Measurements from ENCODE around the gene PPP1R13L.
"Not testable (repeated sequence)": the region's sequence is repeated elsewhere in the genome, so short reads cannot be mapped to it uniquely, and the experiment has no call there.

The PPP1R13L gene

DNA sequence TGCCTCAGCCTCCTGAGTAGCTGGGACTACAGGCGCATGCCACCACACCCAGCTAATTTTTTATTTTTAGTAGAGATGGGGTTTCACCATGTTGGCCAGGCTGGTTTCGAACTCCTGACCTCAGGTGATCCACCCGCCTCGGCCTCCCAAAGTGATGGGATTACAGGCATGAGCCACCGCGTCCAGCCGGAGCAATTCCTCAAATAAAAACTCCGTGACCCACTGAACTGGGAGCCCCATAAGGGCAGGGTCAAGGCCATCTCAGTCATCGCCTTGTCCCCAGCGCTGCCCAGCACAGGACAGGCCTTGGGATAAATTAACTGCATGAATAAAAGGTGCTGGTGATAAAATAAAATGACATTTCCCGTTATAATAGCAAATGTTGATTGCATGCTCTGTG, 25.0 kb upstream of the PPP1R13L start:
- H3K4me3 ChIP-seq (ENCODE audit: severe bottlenecking); ATAC-seq (ENCODE audit: low read depth); H3K27ac ChIP-seq (ENCODE audit: poor library complexity, severe bottlenecking); DNase-seq (ENCODE audit: low spot score); H3K36me3 ChIP-seq (ENCODE audit: low read depth); H3K9me3 ChIP-seq (ENCODE audit: severe bottlenecking); H3K27me3 ChIP-seq (ENCODE audit: insufficient read depth, poor library complexity, severe bottlenecking): not testable (repeated sequence)
- peaks cover 11% of the 10 kb centered on the region for H3K4me1 ChIP-seq (ENCODE audit: insufficient read depth, poor library complexity, severe bottlenecking)

DNA sequence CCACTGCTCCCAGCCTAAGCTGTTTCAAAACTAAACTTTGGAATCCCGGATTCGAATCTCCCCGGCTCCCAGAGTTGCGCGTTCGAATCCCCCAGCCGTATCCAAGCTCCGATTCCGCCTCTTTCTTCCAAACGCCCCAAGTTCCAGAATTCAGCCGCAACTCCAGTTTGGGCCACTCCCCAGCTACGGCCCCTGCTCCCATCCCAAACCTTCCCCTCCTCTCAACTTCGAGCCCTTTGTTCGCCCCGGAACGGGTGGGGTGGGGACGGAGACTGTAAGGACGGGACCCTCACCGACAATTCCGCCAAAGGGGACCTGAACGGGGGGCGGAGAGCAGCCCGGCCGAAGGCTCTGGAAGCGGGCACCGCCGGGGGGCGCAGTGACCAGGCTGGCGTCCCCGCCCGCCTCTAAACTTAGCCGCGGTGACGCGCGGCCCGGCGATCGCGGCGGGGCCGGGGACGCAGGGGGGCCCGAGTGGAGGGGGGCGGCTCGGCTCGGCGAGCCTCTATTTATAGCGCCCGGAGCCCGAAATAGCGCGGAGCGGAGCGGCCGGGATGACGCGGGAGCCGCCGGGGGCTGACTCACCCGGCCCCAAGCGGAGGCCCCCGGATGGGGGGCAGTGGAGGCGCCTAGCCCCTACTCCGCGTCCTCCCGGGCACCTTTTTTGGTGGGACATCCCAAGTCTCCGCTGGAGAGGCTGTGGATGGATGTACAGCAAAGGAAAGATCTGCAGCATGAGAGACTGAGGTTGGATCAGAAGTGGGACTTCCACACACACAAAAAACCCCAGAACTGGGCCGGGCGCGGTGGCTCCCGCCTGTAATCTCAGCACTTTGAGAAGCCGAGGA, 23.7 kb upstream of the PPP1R13L start:
- DNase-seq (ENCODE audit: low spot score), result no peak
- no peak for ATAC-seq (ENCODE audit: low read depth)
- TF ChIP-seq, protein P1, sequence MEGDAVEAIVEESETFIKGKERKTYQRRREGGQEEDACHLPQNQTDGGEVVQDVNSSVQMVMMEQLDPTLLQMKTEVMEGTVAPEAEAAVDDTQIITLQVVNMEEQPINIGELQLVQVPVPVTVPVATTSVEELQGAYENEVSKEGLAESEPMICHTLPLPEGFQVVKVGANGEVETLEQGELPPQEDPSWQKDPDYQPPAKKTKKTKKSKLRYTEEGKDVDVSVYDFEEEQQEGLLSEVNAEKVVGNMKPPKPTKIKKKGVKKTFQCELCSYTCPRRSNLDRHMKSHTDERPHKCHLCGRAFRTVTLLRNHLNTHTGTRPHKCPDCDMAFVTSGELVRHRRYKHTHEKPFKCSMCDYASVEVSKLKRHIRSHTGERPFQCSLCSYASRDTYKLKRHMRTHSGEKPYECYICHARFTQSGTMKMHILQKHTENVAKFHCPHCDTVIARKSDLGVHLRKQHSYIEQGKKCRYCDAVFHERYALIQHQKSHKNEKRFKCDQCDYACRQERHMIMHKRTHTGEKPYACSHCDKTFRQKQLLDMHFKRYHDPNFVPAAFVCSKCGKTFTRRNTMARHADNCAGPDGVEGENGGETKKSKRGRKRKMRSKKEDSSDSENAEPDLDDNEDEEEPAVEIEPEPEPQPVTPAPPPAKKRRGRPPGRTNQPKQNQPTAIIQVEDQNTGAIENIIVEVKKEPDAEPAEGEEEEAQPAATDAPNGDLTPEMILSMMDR (IDR thresholded peaks at IDR 0.05; ENCODE audit: poor library complexity, severe bottlenecking), result peak; percentile 8
- no peaks in the 10 kb centered on the region for H3K9me3 ChIP-seq (ENCODE audit: severe bottlenecking)
- H3K4me3 ChIP-seq (ENCODE audit: severe bottlenecking), result peak overlapping the region; percentile 34
- peak overlapping the region; percentile 100 for H3K27ac ChIP-seq (ENCODE audit: poor library complexity, severe bottlenecking)
- no peaks in the 10 kb centered on the region for H3K36me3 ChIP-seq (ENCODE audit: low read depth)
- peaks cover 11% of the 10 kb centered on the region for H3K4me1 ChIP-seq (ENCODE audit: insufficient read depth, poor library complexity, severe bottlenecking)
- no peaks in the 10 kb centered on the region for H3K27me3 ChIP-seq (ENCODE audit: insufficient read depth, poor library complexity, severe bottlenecking)

DNA sequence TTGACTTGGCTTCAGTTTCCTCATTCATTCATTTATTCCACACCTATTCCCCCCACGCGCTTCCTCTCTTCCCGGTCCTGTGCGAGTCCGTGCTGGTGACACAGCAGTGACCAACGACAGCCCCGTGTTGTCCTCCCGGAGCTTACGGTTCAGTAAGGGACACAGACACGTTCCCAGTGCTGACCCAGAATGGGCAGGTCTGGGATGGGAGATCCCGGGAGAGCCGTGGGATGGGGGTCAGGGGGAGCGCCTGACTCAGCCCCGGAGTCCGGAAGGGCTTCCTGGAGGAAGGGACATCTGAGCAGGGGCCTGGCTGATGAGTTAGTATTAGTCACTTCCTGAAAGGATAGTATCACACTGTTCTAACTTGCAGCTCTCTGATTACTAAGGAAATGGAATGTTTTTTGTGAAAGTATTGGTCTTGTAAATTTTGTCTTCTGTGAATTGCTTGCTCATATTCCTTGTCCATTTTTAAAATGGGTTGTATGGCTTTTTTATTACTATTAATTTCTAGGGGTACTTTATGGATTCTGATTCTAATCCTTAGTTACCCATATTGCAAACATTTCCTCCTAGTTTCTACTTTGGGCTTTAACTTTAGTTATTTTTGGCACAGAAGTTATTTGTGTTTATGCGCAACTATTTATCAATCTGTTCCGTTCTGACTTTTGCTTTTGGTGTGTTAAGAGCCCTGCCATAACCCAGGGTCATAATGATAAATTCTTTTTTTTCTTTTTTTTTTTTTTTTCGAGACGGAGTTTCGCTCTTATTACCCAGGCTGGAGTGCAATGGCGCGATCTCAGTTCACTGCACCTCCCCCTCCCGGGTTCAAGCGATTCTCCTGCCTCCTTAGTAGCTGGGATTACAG, 19.6 kb upstream of the PPP1R13L start:
- Histone ChIP-seq H3K36me3 (ENCODE audit: low read depth) (peaks cover 18% of the 10 kb centered on the region), H3K4me3 (ENCODE audit: severe bottlenecking) (peak overlapping the region; percentile 46), H3K4me1 (ENCODE audit: insufficient read depth, poor library complexity, severe bottlenecking) (peaks cover 17% of the 10 kb centered on the region), H3K27me3 (ENCODE audit: insufficient read depth, poor library complexity, severe bottlenecking) (no peaks in the 10 kb centered on the region), H3K9me3 (ENCODE audit: severe bottlenecking) (no peaks in the 10 kb centered on the region), H3K27ac (ENCODE audit: poor library complexity, severe bottlenecking) (peak overlapping the region; percentile 100)
- DNase-seq (ENCODE audit: low spot score) (peak; percentile 96), ATAC-seq (ENCODE audit: low read depth) (peak; percentile 73)
- TF ChIP-seq, protein P1 (IDR thresholded peaks at IDR 0.05; ENCODE audit: poor library complexity, severe bottlenecking), result no peak

DNA sequence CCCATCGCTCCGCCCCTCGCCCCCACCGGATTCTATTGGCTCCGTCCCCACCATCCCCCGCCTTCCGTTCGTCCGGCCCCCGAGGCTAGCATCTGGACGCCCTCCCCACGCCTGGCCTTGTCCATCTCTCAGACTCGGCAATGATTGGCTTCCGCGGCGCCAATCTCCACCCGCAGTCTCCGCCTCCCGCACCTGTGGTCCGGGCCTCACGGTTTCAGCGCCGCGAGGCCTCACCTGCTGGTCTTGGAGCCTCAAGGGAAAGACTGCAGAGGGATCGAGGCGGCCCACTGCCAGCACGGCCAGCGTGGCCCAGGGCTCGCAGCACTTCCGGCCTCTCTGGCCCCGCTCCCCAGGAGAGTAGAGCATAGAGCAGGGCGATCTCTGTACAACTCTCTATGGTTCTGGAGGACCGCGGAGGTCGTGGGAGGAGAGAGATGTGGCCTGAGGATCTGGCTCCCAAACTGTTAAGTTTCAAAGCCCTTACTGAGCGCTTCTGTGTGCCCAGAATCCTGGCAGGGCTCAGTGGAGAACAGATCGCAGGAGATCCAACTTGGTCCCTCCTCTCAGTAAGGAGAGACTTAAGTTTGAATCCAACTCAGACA, 18.8 kb upstream of the PPP1R13L start, which contains the start of gene ERCC1:
ERCC1 (minus strand) TSS at position 329 of the 602 bp plus-strand sequence. CDS start 543 bp downstream, outside the sequence.
- H3K27me3 ChIP-seq (ENCODE audit: insufficient read depth, poor library complexity, severe bottlenecking), result no peaks in the 10 kb centered on the region
- TF ChIP-seq, protein P1 (IDR thresholded peaks at IDR 0.05; ENCODE audit: poor library complexity, severe bottlenecking), result no peak
- peaks cover 17% of the 10 kb centered on the region for H3K4me1 ChIP-seq (ENCODE audit: insufficient read depth, poor library complexity, severe bottlenecking)
- peak within 1 kb of the TSS; percentile 46 for H3K4me3 ChIP-seq (ENCODE audit: severe bottlenecking)
- H3K27ac ChIP-seq (ENCODE audit: poor library complexity, severe bottlenecking), result peak within 1 kb of the TSS; percentile 100
- ATAC-seq (ENCODE audit: low read depth) (peak; percentile 85), DNase-seq (ENCODE audit: low spot score) (peak; percentile 100)
- peaks cover 25% of the 10 kb centered on the region for H3K36me3 ChIP-seq (ENCODE audit: low read depth)
- H3K9me3 ChIP-seq (ENCODE audit: severe bottlenecking), result no peaks in the 10 kb centered on the region

DNA sequence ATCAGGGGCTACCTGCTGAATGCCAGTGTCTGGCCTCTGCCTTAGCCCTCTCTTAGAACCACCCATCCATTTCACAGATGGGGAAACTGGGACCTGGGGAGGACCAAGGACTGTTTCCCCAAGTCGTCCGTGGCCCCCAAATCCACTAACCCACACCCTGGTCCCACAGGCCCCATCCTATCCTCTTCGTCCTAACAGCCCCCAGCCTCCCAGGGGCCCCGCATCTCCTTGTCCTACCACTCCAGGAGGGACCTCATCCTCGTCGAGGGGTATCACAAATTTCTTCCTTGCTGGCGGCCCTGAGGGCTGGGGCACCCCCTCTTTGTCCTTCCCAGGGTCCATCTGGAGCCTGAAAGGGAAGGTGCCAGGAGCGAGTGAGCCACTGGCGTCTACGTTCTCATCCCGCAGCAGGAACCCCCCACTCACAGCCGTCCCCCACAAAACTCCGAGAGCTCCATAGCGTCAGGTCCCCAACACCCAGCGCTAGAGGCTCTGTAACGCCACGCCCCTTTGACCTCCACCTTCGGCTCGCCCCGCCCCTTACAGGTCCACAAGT, 18.2 kb upstream of the PPP1R13L start:
- H3K27ac ChIP-seq (ENCODE audit: poor library complexity, severe bottlenecking), result peak overlapping the region; percentile 100
- peak overlapping the region; percentile 46 for H3K4me3 ChIP-seq (ENCODE audit: severe bottlenecking)
- H3K4me1 ChIP-seq (ENCODE audit: insufficient read depth, poor library complexity, severe bottlenecking), result peaks cover 17% of the 10 kb centered on the region
- no peak for ATAC-seq (ENCODE audit: low read depth)
- DNase-seq (ENCODE audit: low spot score), result no peak
- H3K9me3 ChIP-seq (ENCODE audit: severe bottlenecking), result no peaks in the 10 kb centered on the region
- TF ChIP-seq, protein P1 (IDR thresholded peaks at IDR 0.05; ENCODE audit: poor library complexity, severe bottlenecking), result no peak
- H3K27me3 ChIP-seq (ENCODE audit: insufficient read depth, poor library complexity, severe bottlenecking), result no peaks in the 10 kb centered on the region
- peaks cover 31% of the 10 kb centered on the region for H3K36me3 ChIP-seq (ENCODE audit: low read depth)
